Measurements from ENCODE around the gene THUMPD2.

Gene THUMPD2

GRCh38 chr2:39712953-39713352, 66.1 kb downstream of the THUMPD2 start:
- no peak overlapping the region for H3K4me3 ChIP-seq (ENCODE audit: low read length)
- H4K20me1 ChIP-seq (ENCODE audit: insufficient read depth, low read length), result no peaks in the 10 kb centered on the region
- no peak for DNase-seq
- no peaks in the 10 kb centered on the region for H3K79me2 ChIP-seq (ENCODE audit: low read length)
- H3F3A ChIP-seq (ENCODE audit: insufficient read depth, low read length), result no peaks in the 10 kb centered on the region
- no peaks in the 10 kb centered on the region for H3K4me1 ChIP-seq (ENCODE audit: low read length)
- H3K4me2 ChIP-seq (ENCODE audit: low read depth, low read length), result no peak overlapping the region
- H2AFZ ChIP-seq (ENCODE audit: low read length), result no peak overlapping the region
- H3K36me3 ChIP-seq (replicated peaks; ENCODE audit: insufficient read depth, low read length), result no peaks in the 10 kb centered on the region
- H3K27me3 ChIP-seq (replicated peaks; ENCODE audit: insufficient read depth, low read length), result no peaks in the 10 kb centered on the region
- H3K27ac ChIP-seq (ENCODE audit: low read length), result no peak overlapping the region
- no peaks in the 10 kb centered on the region for H3K9me2 ChIP-seq (replicated peaks; ENCODE audit: insufficient read depth, low read length)
- H3K9ac ChIP-seq (ENCODE audit: low read length), result no peak overlapping the region
- TF ChIP-seq EZH2 (optimal IDR thresholded peaks at IDR 0.05; ENCODE audit: low read depth, low read length) (no peak), CTCF (IDR thresholded peaks at IDR 0.05; ENCODE audit: low read length) (no peak), EZH2phosphoT487 (IDR thresholded peaks at IDR 0.05; ENCODE audit: low read length) (no peak)
- H3K9me3 ChIP-seq (replicated peaks; ENCODE audit: insufficient read depth, low read length), result no peaks in the 10 kb centered on the region

- TF ChIP-seq CTCF (IDR thresholded peaks at IDR 0.05; ENCODE audit: low read length), result no peak
- no peak for TF ChIP-seq EZH2 (optimal IDR thresholded peaks at IDR 0.05; ENCODE audit: low read depth, low read length)
- TF ChIP-seq EZH2phosphoT487 (IDR thresholded peaks at IDR 0.05; ENCODE audit: low read length), result no peak
- H3K27ac ChIP-seq (ENCODE audit: low read length), result no peak overlapping the region
- no peaks in the 10 kb centered on the region for H3F3A ChIP-seq (ENCODE audit: insufficient read depth, low read length)
- no peak overlapping the region for H3K9ac ChIP-seq (ENCODE audit: low read length)
- no peaks in the 10 kb centered on the region for H3K9me2 ChIP-seq (replicated peaks; ENCODE audit: insufficient read depth, low read length)
- H3K4me2 ChIP-seq (ENCODE audit: low read depth, low read length), result no peak overlapping the region
- no peak for DNase-seq
- no peaks in the 10 kb centered on the region for H3K36me3 ChIP-seq (replicated peaks; ENCODE audit: insufficient read depth, low read length)
- H3K9me3 ChIP-seq (replicated peaks; ENCODE audit: insufficient read depth, low read length), result no peaks in the 10 kb centered on the region
- H3K27me3 ChIP-seq (replicated peaks; ENCODE audit: insufficient read depth, low read length), result no peaks in the 10 kb centered on the region
- no peaks in the 10 kb centered on the region for H3K4me1 ChIP-seq (ENCODE audit: low read length)
- no peak overlapping the region for H3K4me3 ChIP-seq (ENCODE audit: low read length)
- H4K20me1 ChIP-seq (ENCODE audit: insufficient read depth, low read length), result no peaks in the 10 kb centered on the region
- H3K79me2 ChIP-seq (ENCODE audit: low read length), result no peaks in the 10 kb centered on the region
- H2AFZ ChIP-seq (ENCODE audit: low read length), result no peak overlapping the region
Observed at GRCh38 chr2:39710807-39711206, 68.3 kb downstream of the THUMPD2 start.

- H3K27ac ChIP-seq (ENCODE audit: low read length), result no peak overlapping the region
- H3K9me3 ChIP-seq (replicated peaks; ENCODE audit: insufficient read depth, low read length), result no peaks in the 10 kb centered on the region
- no peaks in the 10 kb centered on the region for H3K9me2 ChIP-seq (replicated peaks; ENCODE audit: insufficient read depth, low read length)
- no peaks in the 10 kb centered on the region for H3K4me1 ChIP-seq (ENCODE audit: low read length)
- DNase-seq, result no peak
- H3K4me3 ChIP-seq (ENCODE audit: low read length), result no peak overlapping the region
- no peaks in the 10 kb centered on the region for H3K27me3 ChIP-seq (replicated peaks; ENCODE audit: insufficient read depth, low read length)
- H4K20me1 ChIP-seq (ENCODE audit: insufficient read depth, low read length), result no peaks in the 10 kb centered on the region
- no peaks in the 10 kb centered on the region for H3K79me2 ChIP-seq (ENCODE audit: low read length)
- no peak overlapping the region for H3K9ac ChIP-seq (ENCODE audit: low read length)
- H3K36me3 ChIP-seq (replicated peaks; ENCODE audit: insufficient read depth, low read length), result no peaks in the 10 kb centered on the region
- no peak overlapping the region for H3K4me2 ChIP-seq (ENCODE audit: low read depth, low read length)
- TF ChIP-seq CTCF (IDR thresholded peaks at IDR 0.05; ENCODE audit: low read length), result no peak
- TF ChIP-seq EZH2 (optimal IDR thresholded peaks at IDR 0.05; ENCODE audit: low read depth, low read length), result no peak
- TF ChIP-seq EZH2phosphoT487 (IDR thresholded peaks at IDR 0.05; ENCODE audit: low read length), result no peak
- no peaks in the 10 kb centered on the region for H3F3A ChIP-seq (ENCODE audit: insufficient read depth, low read length)
- no peak overlapping the region for H2AFZ ChIP-seq (ENCODE audit: low read length)
Observed at GRCh38 chr2:39708003-39708402, 71.1 kb downstream of the THUMPD2 start.
